Activated CD4-positive, alpha-beta T cell treated with anti-CD3 and anti-CD28 coated beads, Interleukin-2, amount 10 ng/mL, durations not matched to agents 7 days and 5 days (primary cell): ENCODE results near the gene GHRL. TPM values are rescaled to one million over a fixed set of nuclear protein-coding genes. Genes with fewer than 3 reads are reported as not detected.
A peak's percentile ranks its signal among the peaks of the same experiment; 100 is the strongest.

Source experiments
- CTCF ChIA-PET: fragments of 350-600 bp; sonication (Branson Sonifier 250); formaldehyde crosslinking; loops from one replicate; lab custom pipeline; 2021; ENCODE audit warnings: antibody characterized with exemption; lab: Charles Lee
- POLR2A ChIA-PET: fragments of 350-600 bp; sonication (Branson Sonifier 250); formaldehyde crosslinking; loops from one replicate; lab custom pipeline; 2021; ENCODE audit warnings: antibody characterized with exemption; lab: Charles Lee
- DNase-seq: peaks from one replicate; pipeline ENCODE4 v3.0.0-alpha.2; 2020
- H3K27ac Mint-ChIP-seq: one replicate; pipeline ENCODE4 v1.8.0; 2021; ENCODE audit warnings: mild to moderate bottlenecking, moderate library complexity, mixed read lengths
- H3K27me3 Mint-ChIP-seq: one replicate; pipeline ENCODE4 v1.8.0; 2021; ENCODE audit warnings: mixed read lengths
- H3K36me3 Mint-ChIP-seq: one replicate; pipeline ENCODE4 v1.8.0; 2021; ENCODE audit warnings: low read depth, mixed read lengths
- H3K4me1 Mint-ChIP-seq: one replicate; pipeline ENCODE4 v1.8.0; 2021; ENCODE audit warnings: mixed read lengths
- H3K4me3 Mint-ChIP-seq: one replicate; pipeline ENCODE4 v1.8.0; 2021; ENCODE audit warnings: mild to moderate bottlenecking, moderate library complexity, mixed read lengths
- H3K9me3 Mint-ChIP-seq: one replicate; pipeline ENCODE4 v1.8.0; 2021; ENCODE audit warnings: mixed read lengths
- microRNA-seq: library from miRNA; unstranded; fragments of <30 nt; microRNA quantifications from one replicate; pipeline ENCODE4 v1.2.0, GENCODE V29; 2021; ENCODE audit warnings: borderline microRNAs expressed, borderline replicate concordance
- total RNA-seq, 2 experiments: library from RNA; stranded (reverse); gene quantifications; one replicate each; pipeline ENCODE4 v1.2.3, GENCODE V29; 2021

The GHRL gene
- total RNA-seq, 2 experiments from 2014 or later = 0.30 to 0.56 TPM

GRCh38 chr3:10247679-10248183 lies 45.0 kb downstream of the GHRL start:
- H3K9me3 Mint-ChIP-seq = peaks cover 24% of the 10 kb centered on the region
- POLR2A ChIA-PET = interaction anchor here (0.6 kb wide), 1 partner anchor 104 kb away, joined by 5 read pairs; no protein-coding TSS in a partner anchor
- H3K4me3 Mint-ChIP-seq = peak overlapping the region; percentile 69
- CTCF ChIA-PET = interaction anchor here (0.6 to 1.7 kb wide), 11 partner anchors 10 to 471 kb away, joined by 3 to 6 read pairs (median 3); no protein-coding TSS in a partner anchor
- H3K27me3 Mint-ChIP-seq = no peaks in the 10 kb centered on the region
- DNase-seq = no peak
- peaks cover 51% of the 10 kb centered on the region for H3K4me1 Mint-ChIP-seq
- H3K36me3 Mint-ChIP-seq = peaks cover 59% of the 10 kb centered on the region
- H3K27ac Mint-ChIP-seq = peak overlapping the region; percentile 95

GRCh38 chr3:10245081-10245712 lies 47.5 kb downstream of the GHRL start:
- H3K36me3 Mint-ChIP-seq = peaks cover 41% of the 10 kb centered on the region
- H3K9me3 Mint-ChIP-seq = peaks cover 24% of the 10 kb centered on the region
- no peak for DNase-seq
- H3K4me1 Mint-ChIP-seq = peaks cover 51% of the 10 kb centered on the region
- no peak overlapping the region for H3K4me3 Mint-ChIP-seq
- H3K27ac Mint-ChIP-seq = no peak overlapping the region
- CTCF ChIA-PET = interaction anchor here (1.0 kb wide), 1 partner anchor 53 kb away, joined by 3 read pairs; no protein-coding TSS in a partner anchor
- POLR2A ChIA-PET = no interaction called here
- no peaks in the 10 kb centered on the region for H3K27me3 Mint-ChIP-seq

- Mint-ChIP-seq H3K4me1 (peaks cover 49% of the 10 kb centered on the region), H3K27ac (no peak overlapping the region), H3K27me3 (no peaks in the 10 kb centered on the region), H3K4me3 (no peak overlapping the region), H3K9me3 (peaks cover 24% of the 10 kb centered on the region), H3K36me3 (peaks cover 36% of the 10 kb centered on the region)
- no peak for DNase-seq
- ChIA-PET CTCF (interaction anchor here (0.5 to 1.3 kb wide), 2 partner anchors 58 to 63 kb away, joined by 3 read pairs; no protein-coding TSS in a partner anchor), POLR2A (interaction anchor here (0.6 kb wide), 1 partner anchor 19 kb away, joined by 3 read pairs; no protein-coding TSS in a partner anchor)
These were observed 48.7 kb downstream of the GHRL start for GRCh38 chr3:10244009-10244408.

- Mint-ChIP-seq H3K4me3 (peak overlapping the region; percentile 59), H3K27me3 (no peaks in the 10 kb centered on the region), H3K27ac (peak overlapping the region; percentile 92), H3K36me3 (peaks cover 40% of the 10 kb centered on the region), H3K4me1 (peaks cover 56% of the 10 kb centered on the region), H3K9me3 (peaks cover 27% of the 10 kb centered on the region)
- peak; percentile 92 for DNase-seq
- POLR2A ChIA-PET = interaction anchor here (1.0 kb wide), 1 partner anchor 56 kb away, joined by 4 read pairs; no protein-coding TSS in a partner anchor
- CTCF ChIA-PET = interaction anchor here (0.8 to 1.3 kb wide), 4 partner anchors 21 to 77 kb away, joined by 3 to 6 read pairs (median 3); no protein-coding TSS in a partner anchor
These were observed 50.3 kb downstream of the GHRL start for GRCh38 chr3:10242182-10243065.

- H3K36me3 Mint-ChIP-seq = peaks cover 47% of the 10 kb centered on the region
- peaks cover 58% of the 10 kb centered on the region for H3K4me1 Mint-ChIP-seq
- CTCF ChIA-PET = interaction anchor here (1.8 kb wide), 1 partner anchor 53 kb away, joined by 4 read pairs; no protein-coding TSS in a partner anchor
- peak overlapping the region; percentile 54 for H3K27ac Mint-ChIP-seq
- no peak overlapping the region for H3K4me3 Mint-ChIP-seq
- H3K9me3 Mint-ChIP-seq = peaks cover 31% of the 10 kb centered on the region
- POLR2A ChIA-PET = no interaction called here
- no peaks in the 10 kb centered on the region for H3K27me3 Mint-ChIP-seq
- no peak for DNase-seq
These were observed 51.9 kb downstream of the GHRL start for GRCh38 chr3:10240799-10241198.

GRCh38 chr3:10238345-10239183 lies 54.2 kb downstream of the GHRL start:
- Mint-ChIP-seq H3K9me3 (peaks cover 13% of the 10 kb centered on the region), H3K27ac (peak overlapping the region; percentile 94), H3K4me3 (peak overlapping the region; percentile 31), H3K27me3 (no peaks in the 10 kb centered on the region), H3K36me3 (peaks cover 28% of the 10 kb centered on the region), H3K4me1 (peaks cover 53% of the 10 kb centered on the region)
- ChIA-PET CTCF (interaction anchor here (1.3 to 1.4 kb wide), 2 partner anchors 20 to 306 kb away, joined by 3 to 4 read pairs; no protein-coding TSS in a partner anchor), POLR2A (no interaction called here)
- peak; percentile 56 for DNase-seq

Small RNA genes lying within 50 kb of the gene (microRNA-seq; reads per million reads assigned to microRNA genes)
- gene MIR378B = not detected

Other genes with a start within 250 kb of the GHRL start
- not detected for gene FANCD2OS, start 184.7 kb downstream of the GHRL start, total RNA-seq
- gene BRK1, start 177.3 kb downstream of the GHRL start, total RNA-seq = 100 to 1,000 TPM; 115 to 128 TPM
- 10 to 100 TPM; 65.3 to 65.9 TPM for gene VHL, start 151.2 kb downstream of the GHRL start, total RNA-seq
- 1 to 10 TPM; 1.6 to 1.9 TPM for gene IRAK2, start 128.0 kb downstream of the GHRL start, total RNA-seq
- 10 to 100 TPM; 72.3 to 78.4 TPM for gene TATDN2, start 44.5 kb downstream of the GHRL start, total RNA-seq
- 10 to 100 TPM; 81.3 to 85.5 TPM for gene SEC13, start 28.2 kb upstream of the GHRL start, total RNA-seq
- gene ATP2B2, start 212.6 kb upstream of the GHRL start, total RNA-seq = not detected